HG03558 (cell line): ENCODE measurements around the gene SLC2A2.

Source experiments
- ATAC-seq: cut with Tn5 transposase; IDR thresholded peaks from one replicate; pipeline ENCODE4 v1.9.1; 2021; ENCODE audit warnings: moderate number of reproducible peaks; ENCODE audit not compliant: unreplicated experiment; ENCODE audit errors: extremely low read depth

The SLC2A2 gene

GRCh38 chr3:170949211-170949610 is 77.3 kb downstream of the SLC2A2 start:
- ATAC-seq, result no peak

DNA sequence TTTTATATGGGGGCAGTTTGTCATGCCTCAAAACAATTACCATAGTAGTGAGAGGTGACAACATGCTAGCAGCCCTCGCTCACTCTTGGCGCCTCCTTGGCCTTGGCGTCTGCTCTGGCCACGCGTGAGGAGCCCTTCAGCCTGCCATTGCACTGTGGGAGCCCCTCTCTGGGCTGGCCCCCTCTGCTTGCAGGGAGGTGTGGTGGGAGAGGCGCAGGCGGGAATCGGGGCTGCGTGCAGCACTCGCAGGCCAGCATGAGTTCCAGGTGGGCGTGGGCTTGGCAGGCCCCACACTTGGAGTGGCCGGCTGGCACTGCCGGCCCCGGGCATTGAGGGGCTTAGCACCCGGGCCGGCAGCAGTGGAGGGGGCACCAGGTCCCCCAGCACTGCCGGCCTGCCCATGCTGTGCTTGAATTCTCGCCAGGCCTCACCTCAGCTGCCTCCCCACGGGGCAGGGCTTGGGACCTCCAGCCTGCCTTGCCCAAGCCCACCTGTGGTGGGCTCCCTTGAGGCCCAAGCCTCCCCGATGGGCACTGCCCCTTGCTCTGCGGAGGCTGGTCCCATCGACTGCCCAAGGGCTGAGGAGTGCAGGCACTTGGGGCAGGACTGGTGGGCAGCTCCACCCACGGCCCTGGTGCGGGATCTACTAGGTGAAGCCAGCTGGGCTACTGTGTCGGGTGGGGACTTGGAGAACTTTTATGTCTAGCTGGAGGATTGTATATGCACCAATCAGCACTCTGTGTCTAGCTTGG is 79.3 kb downstream of the SLC2A2 start:
- ATAC-seq, result no peak
